OCI-LY1 (cell line): ENCODE measurements around the gene DLGAP4.

Experiments
- H2AFZ ChIP-seq: fragments of 200-600 bp; sonication (generic), shearing (Covaris generic); 2 replicates; pipeline ENCODE4 v1.6.0; 2014; ENCODE audit warnings: antibody characterized with exemption, mild to moderate bottlenecking, low read length
- H3F3A ChIP-seq: fragments of 200-600 bp; sonication (generic), shearing (Covaris generic); 2 replicates; pipeline ENCODE4 v1.6.0; 2014; ENCODE audit warnings: mild to moderate bottlenecking, antibody characterized with exemption, low read length, moderate library complexity; ENCODE audit not compliant: insufficient read depth
- H3K27ac ChIP-seq: fragments of 200-600 bp; sonication (generic); 2 replicates; pipeline ENCODE4 v1.5.1; 2014; ENCODE audit warnings: low read length, mixed run types, mild to moderate bottlenecking, low read depth; ENCODE audit not compliant: poor library complexity, severe bottlenecking
- H3K27me3 ChIP-seq: fragments of 200-600 bp; sonication (generic); 2 replicates; pipeline ENCODE4 v1.6.0; 2014; ENCODE audit warnings: antibody characterized with exemption, mild to moderate bottlenecking, low read length, moderate library complexity; ENCODE audit not compliant: insufficient read depth
- H3K36me3 ChIP-seq: fragments of 200-600 bp; sonication (generic); 2 replicates; pipeline ENCODE4 v1.6.1; 2014; ENCODE audit warnings: mild to moderate bottlenecking, antibody characterized with exemption, low read length, moderate library complexity, mixed read lengths; ENCODE audit not compliant: insufficient read depth
- H3K4me1 ChIP-seq: fragments of 200-600 bp; sonication (generic); 2 replicates; pipeline ENCODE4 v1.5.1; 2014; ENCODE audit warnings: mild to moderate bottlenecking, low read length, moderate library complexity; ENCODE audit not compliant: insufficient read depth, severe bottlenecking
- H3K4me2 ChIP-seq: fragments of 200-600 bp; sonication (generic), shearing (Covaris generic); 2 replicates; pipeline ENCODE4 v1.6.1; 2014; ENCODE audit warnings: low read length
- H3K4me3 ChIP-seq: fragments of 200-600 bp; sonication (generic); 2 replicates; pipeline ENCODE4 v1.5.1; 2014; ENCODE audit warnings: low read length, low read depth, mild to moderate bottlenecking, mixed read lengths; ENCODE audit not compliant: poor library complexity, severe bottlenecking
- H3K79me2 ChIP-seq: fragments of 200-600 bp; shearing (Covaris generic); 2 replicates; pipeline ENCODE4 v1.6.1; 2016; ENCODE audit warnings: mixed run types, low read length, mixed read lengths; ENCODE audit not compliant: insufficient read depth
- H3K9ac ChIP-seq: fragments of 200-600 bp; sonication (generic), shearing (Covaris generic); 2 replicates; pipeline ENCODE4 v1.6.1; 2014; ENCODE audit warnings: mild to moderate bottlenecking, low read length, mixed read lengths
- H3K9me2 ChIP-seq: fragments of 200-600 bp; sonication (generic), shearing (Covaris generic); 2 replicates; pipeline ENCODE4 v1.6.1; 2014; ENCODE audit warnings: low read depth, mild to moderate bottlenecking, low read length, mixed read lengths
- H3K9me3 ChIP-seq: fragments of 200-600 bp; shearing (Covaris generic); 2 replicates; pipeline ENCODE4 v1.6.1; 2014; ENCODE audit warnings: low read length, mixed read lengths
- H4K20me1 ChIP-seq: fragments of 200-600 bp; sonication (generic), shearing (Covaris generic); 2 replicates; pipeline ENCODE4 v1.6.0; 2016; ENCODE audit warnings: mild to moderate bottlenecking, low read length; ENCODE audit not compliant: insufficient read depth
- CTCF ChIP-seq: fragments of 200-600 bp; sonication (generic), shearing (Covaris generic); IDR thresholded peaks from 2 replicates; pipeline ENCODE4 v1.5.1; 2017; ENCODE audit warnings: mild to moderate bottlenecking, antibody characterized with exemption, low read length, moderate library complexity, mixed read lengths
- EZH2 ChIP-seq: fragments of 200-600 bp; sonication (generic), shearing (Covaris generic); IDR thresholded peaks from 2 replicates; pipeline ENCODE4 v1.8.0; 2017; ENCODE audit warnings: borderline replicate concordance, mixed run types, mild to moderate bottlenecking, antibody characterized with exemption, low read length, moderate library complexity, mixed read lengths

Gene DLGAP4

DNA sequence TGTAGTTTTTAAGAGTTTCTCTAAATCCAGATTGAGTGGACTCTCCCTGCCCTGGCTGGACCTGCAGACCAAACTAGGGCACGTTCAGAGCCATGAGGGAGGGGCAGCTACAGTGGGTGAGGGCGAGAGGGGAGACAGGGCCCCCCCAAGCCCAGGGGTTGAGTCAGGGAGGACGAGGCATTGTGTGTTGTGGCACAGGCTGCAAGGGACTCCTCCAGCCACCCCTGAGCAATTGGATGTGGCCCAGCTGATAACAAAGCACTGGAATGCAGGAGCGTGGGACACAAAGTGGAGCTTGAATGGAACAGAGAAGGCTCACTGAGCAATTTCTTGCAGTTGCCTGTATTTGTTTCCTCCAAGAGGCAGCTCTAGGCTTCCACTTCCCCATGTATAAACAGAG is 191.7 kb downstream of the DLGAP4 start:
- Histone ChIP-seq H3K4me3 (no peak overlapping the region), H4K20me1 (no peaks in the 10 kb centered on the region), H3K9me2 (no peaks in the 10 kb centered on the region), H3K27me3 (no peaks in the 10 kb centered on the region), H3K27ac (no peak overlapping the region), H3K4me2 (no peak overlapping the region), H3K4me1 (no peaks in the 10 kb centered on the region), H3K36me3 (no peaks in the 10 kb centered on the region), H3F3A (no peaks in the 10 kb centered on the region), H2AFZ (no peak overlapping the region), H3K9me3 (no peaks in the 10 kb centered on the region), H3K79me2 (no peaks in the 10 kb centered on the region), H3K9ac (no peak overlapping the region)
- TF ChIP-seq CTCF: no peak
- no peak for TF ChIP-seq EZH2

- no peaks in the 10 kb centered on the region for H3K9me2 ChIP-seq
- H3K4me2 ChIP-seq: no peak overlapping the region
- no peaks in the 10 kb centered on the region for H3K27me3 ChIP-seq
- H2AFZ ChIP-seq: no peak overlapping the region
- H3F3A ChIP-seq: no peaks in the 10 kb centered on the region
- TF ChIP-seq EZH2 (no peak), CTCF (no peak)
- no peaks in the 10 kb centered on the region for H4K20me1 ChIP-seq
- no peaks in the 10 kb centered on the region for H3K4me1 ChIP-seq
- H3K4me3 ChIP-seq: no peak overlapping the region
- no peaks in the 10 kb centered on the region for H3K9me3 ChIP-seq
- no peaks in the 10 kb centered on the region for H3K36me3 ChIP-seq
- H3K9ac ChIP-seq: no peak overlapping the region
- H3K79me2 ChIP-seq: no peaks in the 10 kb centered on the region
- no peak overlapping the region for H3K27ac ChIP-seq
These were observed 192.4 kb downstream of the DLGAP4 start for GRCh38 chr20:36498386-36499179.

DNA sequence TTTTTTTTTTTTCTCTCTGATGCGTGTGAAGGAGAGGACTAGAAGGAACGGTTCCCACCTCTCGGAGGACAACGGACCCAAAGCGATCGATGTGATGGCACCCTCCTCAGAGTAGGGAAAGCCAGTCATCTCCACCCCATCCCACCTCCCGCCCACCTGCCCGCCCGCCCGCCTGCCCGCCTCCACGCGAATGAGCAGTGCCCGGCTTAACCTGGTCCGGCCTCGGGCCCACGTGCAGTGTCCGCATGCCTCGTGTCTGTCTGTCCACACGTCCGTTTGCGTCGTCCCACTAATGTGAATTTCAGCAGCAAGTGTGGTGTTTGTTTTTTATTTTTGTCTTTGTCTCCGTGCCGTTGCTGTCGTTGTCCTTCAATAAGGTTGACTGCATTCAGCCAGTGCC is 193.1 kb downstream of the DLGAP4 start:
- H2AFZ ChIP-seq: no peak overlapping the region
- no peaks in the 10 kb centered on the region for H3K9me2 ChIP-seq
- H3K27ac ChIP-seq: no peak overlapping the region
- H4K20me1 ChIP-seq: no peaks in the 10 kb centered on the region
- H3K9ac ChIP-seq: no peak overlapping the region
- H3F3A ChIP-seq: no peaks in the 10 kb centered on the region
- no peaks in the 10 kb centered on the region for H3K9me3 ChIP-seq
- H3K4me2 ChIP-seq: no peak overlapping the region
- H3K27me3 ChIP-seq: no peaks in the 10 kb centered on the region
- no peak overlapping the region for H3K4me3 ChIP-seq
- no peaks in the 10 kb centered on the region for H3K4me1 ChIP-seq
- TF ChIP-seq CTCF (no peak), EZH2 (no peak)
- no peaks in the 10 kb centered on the region for H3K79me2 ChIP-seq
- H3K36me3 ChIP-seq: no peaks in the 10 kb centered on the region
